BLaER1 (cell line): ENCODE results near the gene PCDHGA6.

ENCODE experiments used
- H3K27ac ChIP-seq: shearing (Covaris generic); formaldehyde crosslinking; 2 replicates; pipeline ENCODE4 v1.8.1; 2022
- H3K27me3 ChIP-seq: shearing (Covaris generic); formaldehyde crosslinking; 2 replicates; pipeline ENCODE4 v1.8.1; 2022
- H3K36me3 ChIP-seq: shearing (Covaris generic); formaldehyde crosslinking; 2 replicates; pipeline ENCODE4 v1.8.1; 2022
- H3K4me1 ChIP-seq: shearing (Covaris generic); formaldehyde crosslinking; 2 replicates; pipeline ENCODE4 v1.8.1; 2022
- H3K4me2 ChIP-seq: shearing (Covaris generic); formaldehyde crosslinking; 2 replicates; pipeline ENCODE4 v1.8.1; 2022
- H3K4me3 ChIP-seq: shearing (Covaris generic); formaldehyde crosslinking; 2 replicates; pipeline ENCODE4 v1.8.1; 2022
- H3K9ac ChIP-seq: shearing (Covaris generic); formaldehyde crosslinking; 2 replicates; pipeline ENCODE4 v1.8.1; 2022
- H3K9me3 ChIP-seq: shearing (Covaris generic); formaldehyde crosslinking; 2 replicates; pipeline ENCODE4 v1.8.1; 2022
- H4K20me1 ChIP-seq: shearing (Covaris generic); formaldehyde crosslinking; 2 replicates; pipeline ENCODE4 v1.8.1; 2022
- Cebpa-rat ChIP-seq: shearing (Covaris generic); IDR thresholded peaks from 2 replicates; pipeline ENCODE4 v1.8.1; 2022

Gene PCDHGA6

DNA sequence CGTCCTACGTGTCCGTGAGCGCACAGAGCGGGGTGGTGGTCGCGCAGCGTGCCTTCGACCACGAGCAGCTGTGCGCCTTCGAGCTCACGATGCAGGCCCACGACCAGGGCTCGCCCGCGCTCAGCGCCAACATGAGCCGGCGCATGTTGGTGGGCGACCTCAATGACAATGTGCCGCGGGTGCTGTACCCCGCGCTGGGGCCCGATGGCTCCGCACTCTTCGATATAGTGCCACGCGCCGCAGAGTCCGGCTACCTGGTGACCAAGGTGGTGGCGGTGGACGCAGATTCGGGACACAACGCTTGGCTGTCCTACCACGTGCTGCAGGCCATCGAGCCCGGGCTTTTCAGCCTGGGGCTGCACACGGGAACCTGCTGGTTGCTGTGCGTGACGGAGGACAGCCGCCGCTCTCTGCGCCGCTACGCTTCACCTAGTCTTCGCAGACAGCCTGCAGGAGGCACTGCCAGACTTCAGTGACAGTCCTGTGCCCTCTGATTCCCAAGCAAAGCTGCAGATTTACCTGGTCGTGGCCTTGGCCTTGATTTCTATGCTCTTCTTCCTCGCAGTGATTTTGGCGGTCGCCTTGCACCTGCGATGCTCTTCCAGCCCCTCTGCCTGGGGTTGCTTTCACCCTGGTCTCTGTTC is 54.2 kb downstream of the PCDHGA6 start:
- Histone ChIP-seq H3K36me3 (peaks cover 14% of the 10 kb centered on the region), H3K9ac (no peak overlapping the region), H3K27ac (no peak overlapping the region), H4K20me1 (no peaks in the 10 kb centered on the region), H3K9me3 (peaks cover 51% of the 10 kb centered on the region), H3K4me1 (no peaks in the 10 kb centered on the region), H3K4me3 (no peak overlapping the region), H3K4me2 (no peak overlapping the region), H3K27me3 (no peaks in the 10 kb centered on the region)
- TF ChIP-seq Cebpa-rat = no peak
